ENCODE data around the gene SMG5. TPM values are rescaled to one million over a fixed set of nuclear protein-coding genes. Genes with fewer than 3 reads are reported as not detected.

The SMG5 gene
- total RNA-seq, 1 experiment from 2014 or later: 103 TPM

- no peak overlapping the region for H2BK15ac ChIP-seq (ENCODE audit: low read depth, low read length)
- peaks cover 5 to 7% of the 10 kb centered on the region in 2 experiments for H3K4me1 Mint-ChIP-seq
- H3K9me3 ChIP-seq (ENCODE audit: control insufficient read depth, low read depth, low read length): no peaks in the 10 kb centered on the region
- H2AFZ ChIP-seq (ENCODE audit: low read length): no peak overlapping the region
- no peak overlapping the region for H4K91ac ChIP-seq (ENCODE audit: insufficient read length, low read depth, low read length)
- no peak overlapping the region for H2AK5ac ChIP-seq (ENCODE audit: insufficient read length, low read length)
- H4K8ac ChIP-seq (replicated peaks; ENCODE audit: insufficient read length, low read depth, low read length): no peak overlapping the region
- H3K27me3 ChIP-seq (ENCODE audit: insufficient read depth, low read length): no peaks in the 10 kb centered on the region; the same call in 1 of the 2 replicates
- H2BK120ac ChIP-seq (ENCODE audit: low read depth, low read length, poor library complexity, severe bottlenecking): no peak overlapping the region
- H3K23me2 ChIP-seq (ENCODE audit: insufficient read length, low read depth, low read length, poor library complexity, severe bottlenecking): no peaks in the 10 kb centered on the region
- H3T11ph ChIP-seq (ENCODE audit: low read length): no peak overlapping the region
- H2BK12ac ChIP-seq (ENCODE audit: insufficient read length, low read depth, low read length): no peak overlapping the region
- no peak overlapping the region for H3K4me3 Mint-ChIP-seq
- no peak overlapping the region for H3K27ac Mint-ChIP-seq
- no peaks in the 10 kb centered on the region for H3K79me2 ChIP-seq (ENCODE audit: insufficient read depth, low read length)
- H2BK20ac ChIP-seq (ENCODE audit: low read depth, low read length, poor library complexity, severe bottlenecking): no peak overlapping the region
- no peak overlapping the region for H3K27ac ChIP-seq (ENCODE audit: insufficient read length, low read depth, low read length)
- H4K20me1 ChIP-seq (ENCODE audit: control insufficient read depth, insufficient read depth, insufficient read length): no peaks in the 10 kb centered on the region
- H3K9me3 Mint-ChIP-seq: no peaks in the 10 kb centered on the region
- TF ChIP-seq CTCF (conservative IDR thresholded peaks at IDR 0.05): no peak
- H3K14ac ChIP-seq (ENCODE audit: insufficient read depth, low read length): no peak overlapping the region
- DNase-seq: no peak
- H3K27me3 Mint-ChIP-seq (ENCODE audit: low read depth): no peaks in the 10 kb centered on the region
- no peak overlapping the region for H3K4me2 ChIP-seq (ENCODE audit: insufficient read depth, insufficient read length, low read length)
- H3K23ac ChIP-seq (ENCODE audit: insufficient read length, low read depth, low read length): no peak overlapping the region
- H3K56ac ChIP-seq (ENCODE audit: insufficient read length, low read depth, low read length): no peak overlapping the region
- H3K79me1 ChIP-seq (ENCODE audit: insufficient read depth, low read depth, low read length, poor library complexity, severe bottlenecking): no peaks in the 10 kb centered on the region
- H3K9ac ChIP-seq (ENCODE audit: extremely low read depth, insufficient read length, low read length): no peak overlapping the region
- H4K5ac ChIP-seq (ENCODE audit: insufficient read length, low read depth, low read length): no peak overlapping the region
- no CpG with 5 or more reads among the region's 7 CpGs for WGBS (ENCODE audit: extremely low coverage, insufficient read length, low lambda C conversion rate)
- H3K4ac ChIP-seq (ENCODE audit: low read depth, low read length): no peak overlapping the region
- H3K36me3 Mint-ChIP-seq (ENCODE audit: insufficient read depth in 1 of 3, low read depth in 3 of 3): peaks cover 20 to 53% (median 50%) of the 10 kb centered on the region in 3 experiments
- no peak overlapping the region for H3K18ac ChIP-seq (ENCODE audit: insufficient read length, low read depth, low read length)
- no peak overlapping the region for H2BK5ac ChIP-seq (ENCODE audit: insufficient read length, low read length)
- H3K4me1 ChIP-seq (ENCODE audit: insufficient read depth, low read length): no peaks in the 10 kb centered on the region
These were observed 54.1 kb downstream of the SMG5 start for GRCh38 chr1:156228501-156228900.
